GM12874 (cell line): ENCODE results near the gene KLC1.

Experiments used
- TF ChIP-seq, protein P1 (sequence below): IDR thresholded peaks from 2 replicates; pipeline ENCODE4 v1.5.1; 2011; ENCODE audit warnings: low read depth, mild to moderate bottlenecking, control low read depth, low read length, moderate library complexity; ENCODE audit not compliant: insufficient read depth

Gene KLC1

DNA sequence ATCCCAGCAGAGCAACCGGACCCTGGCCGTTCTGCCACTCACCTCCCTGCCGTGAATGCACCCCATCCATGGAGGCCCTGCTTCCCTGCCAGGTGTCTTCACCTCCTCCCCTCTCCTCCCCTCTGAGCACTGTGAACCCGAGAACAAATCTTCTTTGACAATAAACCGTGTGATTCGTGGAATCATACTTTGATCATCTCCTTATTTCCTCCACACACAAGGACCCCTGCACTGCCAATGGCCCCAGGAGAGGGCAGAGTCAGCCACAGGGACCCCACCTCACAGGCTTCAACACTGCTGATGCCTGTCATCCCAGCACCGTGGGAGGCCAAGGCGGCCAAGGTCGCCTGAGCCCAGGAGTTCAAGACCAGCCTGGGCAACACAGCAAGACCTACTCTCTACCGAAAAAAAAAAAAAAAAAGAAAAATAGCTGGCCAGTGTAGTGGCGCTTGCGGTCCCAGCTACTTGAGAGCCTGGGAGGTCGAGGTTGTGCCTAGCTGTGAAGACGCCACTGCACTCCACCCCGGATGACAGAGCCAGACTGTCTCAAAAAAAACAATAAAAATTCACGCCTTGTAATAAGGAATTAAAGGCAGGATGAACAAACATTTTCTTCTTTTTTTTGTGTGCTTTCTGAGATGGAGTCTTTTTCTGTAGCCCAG is 85.2 kb downstream of the KLC1 start:
- TF ChIP-seq, protein P1, sequence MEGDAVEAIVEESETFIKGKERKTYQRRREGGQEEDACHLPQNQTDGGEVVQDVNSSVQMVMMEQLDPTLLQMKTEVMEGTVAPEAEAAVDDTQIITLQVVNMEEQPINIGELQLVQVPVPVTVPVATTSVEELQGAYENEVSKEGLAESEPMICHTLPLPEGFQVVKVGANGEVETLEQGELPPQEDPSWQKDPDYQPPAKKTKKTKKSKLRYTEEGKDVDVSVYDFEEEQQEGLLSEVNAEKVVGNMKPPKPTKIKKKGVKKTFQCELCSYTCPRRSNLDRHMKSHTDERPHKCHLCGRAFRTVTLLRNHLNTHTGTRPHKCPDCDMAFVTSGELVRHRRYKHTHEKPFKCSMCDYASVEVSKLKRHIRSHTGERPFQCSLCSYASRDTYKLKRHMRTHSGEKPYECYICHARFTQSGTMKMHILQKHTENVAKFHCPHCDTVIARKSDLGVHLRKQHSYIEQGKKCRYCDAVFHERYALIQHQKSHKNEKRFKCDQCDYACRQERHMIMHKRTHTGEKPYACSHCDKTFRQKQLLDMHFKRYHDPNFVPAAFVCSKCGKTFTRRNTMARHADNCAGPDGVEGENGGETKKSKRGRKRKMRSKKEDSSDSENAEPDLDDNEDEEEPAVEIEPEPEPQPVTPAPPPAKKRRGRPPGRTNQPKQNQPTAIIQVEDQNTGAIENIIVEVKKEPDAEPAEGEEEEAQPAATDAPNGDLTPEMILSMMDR = no peak

DNA sequence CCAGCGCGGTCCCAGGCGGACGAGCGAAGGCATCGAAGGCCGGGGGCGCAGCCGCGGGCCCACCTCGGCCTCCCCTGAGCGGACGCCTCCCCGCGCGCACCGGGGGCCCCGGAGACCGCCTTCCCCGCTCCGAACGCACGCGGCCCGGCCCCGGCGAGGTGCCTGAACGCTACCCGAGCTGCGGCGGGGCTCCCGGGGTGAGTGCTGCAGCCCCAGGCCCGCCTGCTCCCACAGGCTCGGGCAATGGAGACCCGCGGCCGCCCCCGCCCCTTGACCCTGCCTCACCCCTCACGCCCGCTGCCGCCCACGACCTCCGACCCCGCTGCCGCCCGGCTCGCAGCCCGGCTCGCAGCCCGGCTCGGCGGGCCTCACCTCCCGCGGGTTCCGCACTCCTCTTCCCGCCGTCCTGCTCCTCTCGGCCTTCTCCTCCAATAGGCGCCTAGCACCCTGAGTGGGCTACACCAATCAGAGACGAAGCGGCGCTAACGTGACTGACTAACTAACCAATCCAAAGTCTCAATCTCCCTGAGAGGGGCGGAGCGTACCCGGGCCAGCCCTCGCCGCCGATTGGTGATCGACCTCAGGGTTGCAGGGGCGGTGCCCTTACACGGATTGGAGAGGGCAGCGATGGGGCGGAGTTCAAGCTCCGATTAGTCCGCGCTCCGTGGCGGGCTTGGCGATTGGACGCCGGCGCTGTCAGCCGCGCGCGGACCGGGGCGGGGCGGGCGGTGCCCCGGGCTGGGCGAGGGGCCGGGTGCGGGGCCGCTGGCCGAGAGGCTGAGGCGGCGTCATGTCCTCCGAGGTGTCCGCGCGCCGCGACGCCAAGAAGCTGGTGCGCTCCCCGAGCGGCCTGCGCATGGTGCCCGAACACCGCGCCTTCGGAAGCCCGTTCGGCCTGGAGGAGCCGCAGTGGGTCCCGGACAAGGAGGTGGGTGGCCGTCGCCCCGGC is 86.3 kb downstream of the KLC1 start, which contains the start of the genes XRCC3 and ZFYVE21:
TSS of gene XRCC3 (minus strand) at position 400 of the 949 bp plus-strand sequence. CDS start 4,364 bp downstream, outside the sequence.
TSS of gene ZFYVE21 (plus strand) at position 759 of the 949 bp plus-strand sequence. CDS start at position 791, 32 bp downstream.
- TF ChIP-seq, protein P1 = no peak

DNA sequence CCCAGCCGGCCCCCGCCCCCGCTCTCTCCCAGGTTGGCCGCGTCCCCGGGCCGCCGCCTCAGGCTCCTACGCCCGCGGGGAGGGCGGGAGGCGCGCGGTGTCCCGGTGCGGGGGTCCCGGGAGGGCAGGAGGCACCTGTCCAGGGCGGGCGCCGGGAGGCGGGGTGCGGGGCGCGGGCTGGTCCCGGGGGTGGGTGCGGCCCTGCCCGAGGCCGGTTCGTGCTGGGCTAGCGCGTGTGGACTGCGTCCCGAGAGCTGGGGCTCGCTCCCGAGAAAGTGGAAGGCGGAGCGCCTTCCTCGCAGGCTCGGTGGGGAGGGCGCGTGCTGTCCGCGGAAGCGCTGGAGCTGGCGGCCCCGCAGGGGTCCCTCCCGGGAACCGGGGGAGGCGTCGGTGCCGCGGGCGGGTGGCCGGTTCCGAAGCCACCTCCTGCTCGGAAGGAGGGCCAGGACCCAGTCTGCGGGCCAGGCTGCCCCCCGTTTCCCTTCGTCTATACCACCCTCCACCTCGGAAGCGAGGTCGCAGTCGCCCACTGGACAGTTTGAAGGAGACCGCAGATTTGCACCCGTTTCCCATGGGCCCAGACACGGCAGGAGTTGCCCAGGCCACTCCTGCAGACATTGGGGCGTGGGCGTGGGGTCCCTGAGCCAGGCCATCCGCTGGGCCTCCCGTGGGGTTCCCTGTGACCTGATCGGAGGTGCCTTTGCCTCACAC is 87.2 kb downstream of the KLC1 start:
- TF ChIP-seq, protein P1 = no peak

DNA sequence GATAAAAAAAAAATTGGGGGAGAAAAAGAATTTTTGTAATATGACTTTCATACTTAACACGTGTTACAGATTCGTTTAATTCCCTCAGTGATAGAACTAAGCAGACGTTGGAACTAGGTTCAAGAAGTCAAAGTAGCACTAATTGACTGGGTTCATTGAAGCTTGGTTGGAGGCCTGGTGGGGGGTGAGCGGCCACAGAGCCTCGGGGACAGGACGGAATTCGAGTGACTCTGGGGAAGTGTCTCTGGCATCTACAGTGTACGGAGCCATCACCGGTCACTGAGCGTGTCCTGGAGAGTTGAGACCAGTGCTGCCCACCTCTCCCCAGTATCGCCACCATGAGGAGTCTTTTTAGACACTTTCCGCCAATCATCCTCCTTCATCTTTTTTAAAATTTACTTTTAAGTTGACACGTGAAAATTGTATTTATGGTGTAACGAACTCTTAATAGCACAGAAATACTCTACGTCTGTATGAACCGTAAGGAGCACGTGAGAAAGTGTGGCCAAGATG is 87.9 kb downstream of the KLC1 start:
- TF ChIP-seq, protein P1 = no peak

DNA sequence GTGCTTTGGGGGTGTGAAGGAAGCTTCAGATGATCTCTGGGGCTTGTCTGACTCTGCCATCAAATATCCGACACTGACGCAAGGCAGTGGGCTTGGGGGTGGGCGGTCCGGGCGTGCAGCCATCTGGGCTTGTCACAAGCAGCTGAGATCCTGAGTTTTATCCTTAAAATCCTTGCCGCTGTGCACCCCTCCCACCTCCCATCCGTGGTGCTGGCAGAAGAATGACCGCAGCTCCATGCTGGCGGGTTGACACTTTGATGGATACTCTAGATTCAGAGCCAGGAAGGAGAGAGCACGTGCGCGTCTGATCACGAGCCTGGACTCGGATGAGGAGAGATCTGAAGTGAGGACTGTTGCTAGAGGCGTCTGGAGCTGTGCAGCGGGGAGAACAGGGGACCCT is 89.6 kb downstream of the KLC1 start:
- TF ChIP-seq, protein P1 = no peak

DNA sequence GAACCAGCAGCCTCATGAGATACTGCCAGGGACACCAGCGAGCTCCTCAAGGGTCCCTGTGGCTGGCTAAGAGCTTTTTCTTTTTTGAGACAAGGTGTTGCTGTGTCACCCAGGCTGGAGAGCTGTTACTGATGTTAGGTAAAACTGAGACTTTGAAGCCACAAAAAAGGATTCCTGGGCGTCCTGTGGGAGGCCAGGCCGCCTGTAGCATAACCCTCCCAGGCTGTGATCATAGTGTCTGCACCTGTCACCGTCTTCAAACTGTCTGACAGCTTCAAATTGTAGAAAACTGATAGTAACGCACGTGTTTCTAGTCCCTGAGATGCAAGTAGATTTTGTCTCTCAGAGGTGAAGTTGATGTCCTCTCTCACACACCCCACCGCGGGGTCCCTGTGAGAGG is 90.7 kb downstream of the KLC1 start:
- TF ChIP-seq, protein P1 = no peak
